Measurements from ENCODE around the gene PLCH1. TPM values are rescaled to one million over a fixed set of nuclear protein-coding genes. Genes with fewer than 3 reads are reported as not detected.

Gene PLCH1
- total and polyA plus RNA-seq, 9 of the 15 experiments (the other 6 are each of a cell fraction or from before 2014, with no cell fraction given): 0.17 to 0.62 (median 0.40) TPM

DNA sequence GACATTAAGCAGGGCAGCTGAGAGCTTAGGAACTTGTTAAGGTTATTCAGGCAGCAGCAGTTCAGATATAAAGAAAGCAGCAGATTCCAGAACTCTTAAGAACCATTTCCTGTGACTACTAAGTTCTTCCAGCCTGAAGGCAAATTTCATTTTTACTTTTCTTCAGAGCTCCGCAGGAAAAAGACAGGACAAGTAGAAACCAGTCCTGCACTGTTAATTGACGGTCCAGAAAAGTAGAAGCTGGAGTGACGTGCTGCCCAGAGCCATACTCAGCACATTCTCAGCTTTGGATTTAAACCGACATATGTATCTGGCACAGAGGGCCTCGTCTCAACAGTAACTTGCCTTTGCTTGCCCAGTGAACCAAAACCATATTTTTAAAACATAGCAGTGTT is 232.0 kb downstream of the PLCH1 start (continued):
- TF ChIP-seq C11orf30 (IDR thresholded peaks at IDR 0.05; ENCODE audit: low read depth) (no peak), ZNF212 (CRISPR knock-in tag; IDR thresholded peaks at IDR 0.05) (no peak), ZNF76 (CRISPR knock-in tag; IDR thresholded peaks at IDR 0.05; ENCODE audit: borderline replicate concordance) (no peak), MYC (IDR thresholded peaks at IDR 0.05; ENCODE audit: low read depth, low read length) (no peak), MYC (CRISPR knock-in tag; IDR thresholded peaks at IDR 0.05; ENCODE audit: borderline replicate concordance, low read depth) (no peak), ZNF12 (CRISPR knock-in tag; IDR thresholded peaks at IDR 0.05) (no peak), PHB (CRISPR knock-in tag; IDR thresholded peaks at IDR 0.05) (no peak), HDAC8 (tag; IDR thresholded peaks at IDR 0.05) (no peak)
- TF ChIP-seq, protein P1, sequence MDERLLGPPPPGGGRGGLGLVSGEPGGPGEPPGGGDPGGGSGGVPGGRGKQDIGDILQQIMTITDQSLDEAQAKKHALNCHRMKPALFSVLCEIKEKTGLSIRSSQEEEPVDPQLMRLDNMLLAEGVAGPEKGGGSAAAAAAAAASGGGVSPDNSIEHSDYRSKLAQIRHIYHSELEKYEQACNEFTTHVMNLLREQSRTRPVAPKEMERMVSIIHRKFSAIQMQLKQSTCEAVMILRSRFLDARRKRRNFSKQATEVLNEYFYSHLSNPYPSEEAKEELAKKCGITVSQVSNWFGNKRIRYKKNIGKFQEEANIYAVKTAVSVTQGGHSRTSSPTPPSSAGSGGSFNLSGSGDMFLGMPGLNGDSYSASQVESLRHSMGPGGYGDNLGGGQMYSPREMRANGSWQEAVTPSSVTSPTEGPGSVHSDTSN (CRISPR knock-in tag; IDR thresholded peaks at IDR 0.05; ENCODE audit: low read depth): no peak
- TF ChIP-seq, protein P1 (tag; conservative IDR thresholded peaks at IDR 0.05; ENCODE audit: low read depth): no peak
- TF ChIP-seq, protein P2, sequence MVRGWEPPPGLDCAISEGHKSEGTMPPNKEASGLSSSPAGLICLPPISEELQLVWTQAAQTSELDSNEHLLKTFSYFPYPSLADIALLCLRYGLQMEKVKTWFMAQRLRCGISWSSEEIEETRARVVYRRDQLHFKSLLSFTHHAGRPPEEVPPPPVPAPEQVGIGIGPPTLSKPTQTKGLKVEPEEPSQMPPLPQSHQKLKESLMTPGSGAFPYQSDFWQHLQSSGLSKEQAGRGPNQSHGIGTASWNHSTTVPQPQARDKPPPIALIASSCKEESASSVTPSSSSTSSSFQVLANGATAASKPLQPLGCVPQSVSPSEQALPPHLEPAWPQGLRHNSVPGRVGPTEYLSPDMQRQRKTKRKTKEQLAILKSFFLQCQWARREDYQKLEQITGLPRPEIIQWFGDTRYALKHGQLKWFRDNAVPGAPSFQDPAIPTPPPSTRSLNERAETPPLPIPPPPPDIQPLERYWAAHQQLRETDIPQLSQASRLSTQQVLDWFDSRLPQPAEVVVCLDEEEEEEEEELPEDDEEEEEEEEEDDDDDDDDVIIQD (CRISPR knock-in tag; IDR thresholded peaks at IDR 0.05): no peak

All from K562 (cell line).